HG03521 (cell line): ENCODE data around the gene GPR89A.
"Not testable (repeated sequence)": the region's sequence is repeated elsewhere in the genome, so short reads cannot be mapped to it uniquely, and the experiment has no call there.

Experiments used
- ATAC-seq: cut with Tn5 transposase; IDR thresholded peaks from one replicate; pipeline ENCODE4 v1.9.1; 2021; ENCODE audit warnings: mild to moderate bottlenecking, moderate library complexity; ENCODE audit not compliant: unreplicated experiment

Gene GPR89A

DNA sequence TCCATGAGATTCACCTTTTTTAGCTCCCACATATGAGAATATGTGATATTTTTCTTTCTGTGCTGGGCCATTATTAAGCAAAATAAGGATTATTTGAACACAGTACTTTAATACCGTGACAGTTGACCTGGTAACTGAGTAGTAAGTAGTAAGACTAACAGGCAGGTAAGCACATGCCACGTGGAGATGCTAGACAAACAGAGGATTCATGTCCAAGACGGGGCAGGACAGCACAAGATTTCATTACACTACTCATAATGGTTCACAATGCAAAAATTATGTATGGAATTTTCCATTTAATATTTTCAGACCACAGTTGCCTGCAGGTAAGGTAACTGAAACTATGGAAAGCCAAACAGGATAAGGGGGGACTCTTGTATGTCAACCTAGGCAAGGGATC is 77.1 kb downstream of the GPR89A start:
- not testable (repeated sequence) for ATAC-seq

DNA sequence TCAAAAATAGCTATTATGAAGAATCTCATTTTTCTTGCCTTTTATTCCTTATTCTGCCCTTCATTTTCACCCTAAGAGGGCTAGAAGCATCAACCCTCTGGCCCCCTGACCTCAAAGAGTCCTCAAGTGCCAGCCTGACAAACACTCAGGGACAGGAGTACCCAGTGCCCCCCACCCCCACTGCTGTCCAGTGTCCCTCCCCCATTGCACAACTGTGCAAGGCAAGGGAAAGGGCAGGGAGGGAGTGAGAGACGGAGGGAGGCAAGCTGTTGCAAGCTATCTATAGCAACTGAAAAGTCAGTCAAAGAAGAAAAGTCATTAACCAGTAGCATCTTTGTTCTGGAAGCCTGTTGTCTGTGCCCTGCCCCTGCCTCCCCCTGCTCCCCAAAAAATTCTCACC is 78.3 kb downstream of the GPR89A start:
- ATAC-seq: not testable (repeated sequence)

DNA sequence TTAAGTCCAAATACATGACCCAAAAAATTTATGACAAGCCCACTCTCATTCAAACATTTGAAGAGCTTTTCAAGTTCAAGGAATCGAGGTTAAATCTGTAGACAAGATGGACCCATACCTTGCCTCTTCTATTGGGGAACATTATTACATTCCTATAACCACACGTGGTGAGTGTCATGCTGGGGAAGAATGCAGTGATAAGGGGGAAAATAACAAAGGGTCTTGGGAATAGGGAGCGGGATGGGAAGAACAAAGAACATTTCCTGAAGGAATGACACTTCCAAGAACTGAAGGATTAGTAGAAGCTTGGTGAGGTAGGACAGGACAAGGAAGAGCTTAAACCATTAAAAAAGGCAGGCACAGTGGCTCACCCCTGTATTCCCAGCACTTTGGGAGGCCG is 80.5 kb downstream of the GPR89A start:
- no peak for ATAC-seq

DNA sequence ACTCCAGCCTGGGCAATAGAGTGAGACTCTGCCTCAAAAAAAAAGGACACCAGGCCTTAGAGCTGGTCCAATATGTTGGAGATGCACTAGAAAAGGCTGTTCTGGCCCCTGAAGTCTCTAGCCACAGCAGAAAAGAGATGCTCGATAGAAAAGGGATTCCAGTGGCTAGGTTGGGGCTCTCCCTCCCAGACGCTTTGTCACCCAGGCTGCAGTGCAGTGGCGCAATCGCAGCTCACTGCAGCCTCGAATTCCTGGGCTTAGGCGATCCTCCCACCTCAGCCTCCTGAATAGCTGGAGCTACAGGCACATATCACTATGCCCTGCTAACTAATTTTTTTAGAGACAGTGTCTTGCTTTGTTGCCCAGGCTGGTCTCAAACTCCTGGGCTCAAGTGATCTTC is 81.1 kb downstream of the GPR89A start:
- ATAC-seq: no peak

DNA sequence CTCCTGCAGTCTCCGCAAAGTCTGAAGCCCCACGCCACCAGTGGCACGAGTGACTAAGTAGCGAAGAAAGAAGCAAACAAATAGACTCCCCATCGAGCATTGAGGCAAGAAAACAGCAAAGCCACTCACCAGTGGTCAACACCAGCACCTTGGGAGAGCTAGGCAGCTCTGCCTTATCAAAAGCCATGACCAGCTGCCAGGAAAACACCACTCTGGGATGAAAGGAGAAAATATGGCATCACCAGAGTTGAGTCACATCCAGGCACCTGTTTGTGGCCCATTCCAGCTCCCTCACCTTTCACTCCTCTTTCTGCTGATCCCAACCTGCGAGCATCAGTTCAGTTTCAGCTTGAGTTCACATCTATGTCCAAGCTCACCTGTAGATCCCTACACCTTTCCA is 82.1 kb downstream of the GPR89A start:
- ATAC-seq: no peak

DNA sequence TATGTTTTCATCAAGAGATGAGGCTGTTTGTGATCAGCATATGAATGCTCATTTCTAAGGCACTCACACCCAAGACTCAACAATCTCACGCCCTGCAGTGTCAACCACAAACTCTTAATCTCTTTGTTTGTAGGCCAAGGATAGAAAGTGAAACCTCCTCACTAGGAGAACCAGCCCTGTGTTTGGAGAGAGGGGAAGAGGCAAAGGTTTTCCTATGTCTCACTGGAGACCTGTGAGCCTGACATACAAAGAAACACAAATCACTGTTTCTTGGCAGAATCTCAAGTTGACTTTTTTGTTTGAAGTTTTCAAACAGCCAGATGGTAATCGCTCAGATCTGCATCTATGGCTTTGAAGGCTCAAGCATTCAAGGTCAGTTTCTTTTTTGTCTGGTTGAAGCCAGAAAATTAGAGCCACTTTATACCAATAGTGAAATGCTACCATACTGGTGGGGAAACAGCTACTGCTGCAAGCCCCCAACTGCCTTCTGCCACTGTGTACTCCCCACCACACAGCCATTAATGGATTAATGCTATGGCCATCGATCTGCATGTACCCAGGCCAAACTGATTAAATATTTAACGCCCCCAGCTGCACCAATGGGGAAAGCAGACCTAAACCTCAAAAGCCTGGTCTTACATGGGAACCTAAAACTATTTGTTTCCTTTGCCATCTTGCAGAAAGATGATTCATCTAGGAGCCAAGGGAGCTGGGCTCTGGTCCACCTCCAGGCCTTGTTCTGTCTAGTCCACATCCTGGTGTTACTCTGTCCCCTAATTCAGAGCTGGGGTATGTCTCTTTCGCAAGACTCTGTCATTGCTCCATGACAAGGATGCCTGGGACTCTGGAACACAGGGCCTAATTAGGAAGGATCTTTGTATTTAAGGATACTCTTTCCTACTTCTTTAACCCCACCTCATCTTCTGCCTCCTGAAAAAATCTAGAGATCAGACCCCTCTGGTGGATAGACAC is 83.1 kb downstream of the GPR89A start:
- no peak for ATAC-seq

DNA sequence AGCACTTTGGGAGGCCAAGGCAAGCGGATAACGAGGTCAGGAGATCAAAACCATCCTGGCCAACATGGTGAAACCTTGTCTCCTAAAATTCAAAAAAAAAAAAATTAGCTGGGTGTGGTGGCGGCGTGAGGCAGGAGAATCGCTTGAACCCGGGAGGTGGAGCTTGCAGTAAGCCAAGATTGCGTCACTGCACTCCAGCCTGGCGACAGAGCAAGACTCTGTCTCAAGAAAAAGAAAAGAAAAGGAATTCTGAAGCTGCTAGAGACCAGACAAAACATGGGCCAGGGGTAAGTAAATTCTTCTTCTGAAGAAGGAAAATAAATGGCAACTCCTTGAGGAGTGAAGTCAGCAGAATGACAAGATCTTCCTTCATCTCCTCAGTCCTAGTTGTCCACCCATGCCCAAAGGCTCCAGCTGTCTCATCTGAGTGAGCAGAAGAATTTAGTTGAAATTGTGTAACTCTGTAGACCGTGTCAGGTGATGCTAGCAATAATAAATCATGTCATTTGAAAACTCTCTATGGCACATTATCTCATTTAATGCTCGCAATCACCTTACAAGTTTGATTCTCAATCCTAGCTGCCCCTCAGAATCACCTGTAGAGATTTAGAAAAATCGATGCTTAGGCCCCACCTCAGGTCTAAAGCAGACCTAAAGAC is 85.1 kb downstream of the GPR89A start:
- no peak for ATAC-seq

DNA sequence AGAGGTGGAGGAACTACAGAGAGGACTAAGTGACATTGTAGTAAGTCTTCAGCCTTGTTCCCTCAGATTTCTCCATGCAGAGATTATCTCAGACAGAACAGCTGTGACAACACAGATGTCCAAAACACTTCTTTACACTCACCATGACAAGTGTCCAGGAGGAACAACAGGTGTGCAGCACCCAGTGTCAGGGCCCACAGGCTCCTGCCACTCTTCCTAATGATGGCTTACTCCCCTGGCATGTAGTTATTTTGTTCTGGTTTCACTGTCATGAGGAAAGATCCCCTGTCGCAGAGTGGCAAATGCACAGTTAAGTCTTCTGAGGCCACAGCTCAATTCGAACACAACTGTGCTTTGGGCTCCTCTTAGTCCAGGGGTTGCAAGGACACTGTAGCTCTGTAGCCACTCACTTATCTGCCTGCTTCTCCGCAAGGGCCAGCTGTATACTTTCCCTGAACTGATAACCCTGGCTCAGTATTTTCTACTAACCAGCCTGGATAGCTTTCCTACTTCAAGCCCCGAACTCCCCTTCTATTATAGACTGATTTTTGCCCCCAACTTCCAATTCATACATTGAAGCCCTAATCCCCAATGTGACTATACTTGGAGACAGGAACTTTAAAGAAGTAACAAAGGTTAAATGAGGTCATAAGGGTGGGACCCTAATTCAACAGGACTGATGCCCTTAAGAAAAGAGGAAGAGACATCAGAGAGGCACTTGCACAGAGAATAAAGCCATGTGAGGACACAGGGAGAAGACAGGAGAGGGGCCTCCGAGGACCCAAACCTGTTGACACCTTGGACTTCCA is 88.2 kb downstream of the GPR89A start:
- no peak for ATAC-seq

DNA sequence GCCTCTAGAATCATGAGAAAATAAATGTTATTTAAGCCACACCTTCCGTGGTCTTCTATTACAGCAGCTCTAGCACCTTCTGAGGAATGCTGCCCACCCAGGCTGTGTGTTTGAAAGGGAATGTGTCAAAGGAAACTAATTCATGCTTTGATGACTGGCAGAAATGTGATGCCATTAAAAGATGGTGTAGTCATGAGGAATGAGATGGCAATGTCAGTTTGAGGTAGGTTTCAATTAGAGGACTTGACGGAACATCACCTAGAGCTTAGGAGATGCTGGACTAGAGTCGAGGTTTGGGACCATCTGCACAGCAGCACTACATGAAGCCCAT is 88.8 kb downstream of the GPR89A start:
- ATAC-seq: no peak

DNA sequence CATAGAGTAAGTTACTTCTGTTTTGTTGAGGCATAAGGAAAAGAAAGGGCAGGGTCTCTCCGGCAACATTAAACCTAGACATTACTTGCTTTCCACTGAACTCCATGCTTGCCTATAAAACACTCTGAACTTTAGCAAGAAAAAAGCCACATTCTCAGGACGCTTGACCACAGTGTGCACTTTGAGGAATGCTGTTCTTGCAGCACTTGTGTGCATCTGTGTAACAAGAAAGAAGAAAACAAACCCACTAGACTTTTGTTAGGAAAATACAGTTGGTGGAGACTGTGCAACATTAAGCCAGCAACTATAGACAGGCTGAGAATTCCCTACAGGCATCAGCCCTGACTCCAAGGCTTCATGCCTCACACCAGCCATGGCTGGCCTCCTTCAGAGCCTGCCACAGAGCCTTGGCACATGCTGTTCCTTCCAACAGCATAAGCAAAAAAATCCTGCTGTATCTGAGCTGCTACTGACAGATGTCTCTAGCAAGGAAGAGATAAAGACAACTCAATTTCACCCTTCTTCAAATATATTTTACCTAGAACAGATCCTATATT is 93.6 kb downstream of the GPR89A start:
- no peak for ATAC-seq

DNA sequence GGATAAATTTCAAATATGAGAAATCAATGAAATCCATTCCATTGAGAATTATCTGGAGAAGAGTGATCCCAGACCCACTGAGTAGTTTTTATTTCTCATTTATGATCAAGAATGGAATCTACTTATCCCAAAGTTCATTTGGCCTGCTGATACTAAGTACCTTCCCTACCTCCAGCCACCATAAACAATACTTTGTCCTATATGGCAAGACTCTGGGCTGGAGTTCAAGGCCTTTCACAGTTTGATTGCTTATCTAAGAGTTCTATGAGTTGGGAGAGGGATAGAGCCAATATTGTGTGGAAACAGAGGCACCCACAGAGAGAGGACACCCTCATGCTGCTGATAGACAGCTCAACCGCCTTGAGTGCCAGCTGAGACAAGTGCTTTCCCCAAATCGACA is 94.3 kb downstream of the GPR89A start:
- no peak for ATAC-seq

DNA sequence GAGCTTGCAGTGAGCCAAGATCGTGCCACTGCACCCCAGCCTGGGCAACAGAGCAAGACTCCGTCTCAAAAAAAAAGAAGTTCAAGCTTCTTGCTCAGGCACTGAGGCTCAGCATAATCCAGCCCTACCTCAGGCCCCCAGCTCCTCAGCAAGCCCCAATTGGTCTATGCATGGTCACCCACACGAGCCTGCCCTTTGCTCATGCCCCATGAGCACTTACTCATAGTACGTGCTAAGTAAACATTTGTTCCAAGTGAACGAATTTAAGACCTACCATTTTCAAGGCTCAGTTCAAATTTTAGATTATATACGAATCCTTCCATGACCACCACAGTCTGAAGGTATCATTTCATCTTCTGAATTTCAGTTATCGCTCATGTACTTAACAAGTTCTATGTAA is 95.0 kb downstream of the GPR89A start:
- ATAC-seq: no peak

DNA sequence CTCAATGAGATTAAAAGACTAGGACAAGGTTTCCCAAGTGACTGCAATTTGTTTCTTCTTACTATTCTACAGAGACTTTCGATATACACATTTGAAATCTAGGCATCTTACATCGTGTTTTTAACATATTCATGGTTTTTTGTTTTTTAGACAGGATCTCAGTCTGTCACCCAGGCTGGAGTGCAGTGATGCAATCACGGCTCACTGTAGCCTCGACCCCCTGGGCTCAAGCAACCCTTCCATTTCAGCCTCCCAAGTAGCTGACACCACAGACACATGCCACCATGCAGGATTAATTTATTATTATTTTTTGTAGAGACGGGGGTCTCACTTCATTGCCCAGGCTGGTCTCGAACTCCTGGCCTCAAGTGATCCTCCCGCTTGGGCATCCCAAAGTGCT is 97.8 kb downstream of the GPR89A start:
- ATAC-seq: no peak

DNA sequence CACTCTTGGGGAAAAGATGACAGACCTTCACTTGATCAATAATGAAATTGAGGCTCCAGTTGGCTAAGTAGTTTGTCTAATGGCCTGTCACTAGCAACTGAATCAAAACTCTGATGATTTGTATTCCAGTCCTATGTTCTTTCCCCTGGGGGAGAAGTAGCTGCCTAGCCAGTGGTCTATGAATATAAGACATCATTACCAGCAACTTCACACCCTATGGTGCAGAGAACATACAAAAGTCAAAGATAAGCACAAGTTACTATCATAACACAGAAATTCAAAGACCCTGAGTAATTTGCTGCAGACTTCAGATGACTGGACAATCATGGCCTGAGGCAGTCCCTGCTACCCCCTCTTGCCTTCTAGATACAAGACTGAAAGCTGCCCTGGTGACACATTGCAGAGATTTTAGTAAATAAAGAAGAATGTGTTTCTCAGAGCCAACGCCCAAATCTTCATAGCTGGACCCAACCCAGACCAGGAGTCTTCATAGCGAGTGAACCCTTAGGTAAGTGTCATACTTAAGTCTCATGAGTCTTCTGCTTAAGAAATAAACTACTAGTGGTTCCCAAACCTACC is 98.4 kb downstream of the GPR89A start:
- no peak for ATAC-seq

DNA sequence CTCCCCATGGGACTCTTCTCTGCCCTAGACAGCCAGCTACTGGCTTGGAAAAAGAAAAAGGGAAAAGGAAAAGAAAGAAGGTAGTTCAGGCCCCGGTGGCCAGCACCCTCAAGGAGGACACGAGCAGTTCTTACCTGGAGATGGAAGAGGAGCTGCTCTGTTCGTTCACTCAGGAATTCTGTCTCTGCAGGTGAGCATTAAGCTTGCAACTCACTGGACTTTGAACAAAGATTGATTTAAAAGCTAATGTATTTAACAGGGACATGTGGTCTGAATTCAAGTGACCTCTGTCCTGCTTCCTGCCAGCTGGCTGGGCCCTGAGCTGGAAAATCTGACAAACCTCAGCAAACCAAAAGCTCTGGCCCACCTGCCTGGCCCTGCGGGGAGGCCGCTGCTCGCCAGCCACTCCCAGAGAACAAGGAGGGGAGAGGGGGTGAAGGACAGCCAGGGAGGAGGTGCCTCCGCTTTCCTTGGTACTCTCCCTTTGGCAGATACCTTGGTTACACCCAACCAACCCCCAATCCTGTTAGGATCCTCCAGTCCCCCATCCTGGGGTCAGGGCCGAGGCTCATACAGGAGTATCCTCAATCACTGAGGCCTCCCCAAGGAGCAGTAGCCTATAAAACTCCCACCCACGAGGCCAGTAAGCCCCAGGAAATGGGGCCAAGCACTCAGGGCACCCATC is 99.5 kb downstream of the GPR89A start, which contains the start of gene PDZK1:
Gene PDZK1 (minus strand): TSS at position 186 of the 685 bp plus-strand sequence. CDS start 19,347 bp downstream, outside the sequence.
- ATAC-seq: no peak

DNA sequence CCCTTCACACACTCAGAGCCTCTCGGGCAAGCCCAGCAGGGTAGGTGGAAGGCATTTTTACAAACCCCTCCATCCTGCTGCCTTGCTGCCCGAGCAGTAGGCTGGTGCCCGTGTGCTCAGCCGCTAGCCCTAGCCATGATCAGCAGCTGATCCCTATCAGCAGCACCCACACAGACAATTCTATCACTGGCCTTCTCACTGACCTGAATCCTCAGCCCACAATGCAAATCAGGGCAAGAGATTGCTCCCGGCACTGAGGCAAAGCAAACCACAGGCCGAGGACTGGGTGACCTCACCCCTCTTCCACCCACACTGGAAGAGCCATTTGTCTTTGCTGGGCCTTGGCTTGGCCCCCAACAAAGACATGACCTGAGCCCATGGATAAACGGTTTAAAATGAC is 100.3 kb downstream of the GPR89A start:
- no peak for ATAC-seq

DNA sequence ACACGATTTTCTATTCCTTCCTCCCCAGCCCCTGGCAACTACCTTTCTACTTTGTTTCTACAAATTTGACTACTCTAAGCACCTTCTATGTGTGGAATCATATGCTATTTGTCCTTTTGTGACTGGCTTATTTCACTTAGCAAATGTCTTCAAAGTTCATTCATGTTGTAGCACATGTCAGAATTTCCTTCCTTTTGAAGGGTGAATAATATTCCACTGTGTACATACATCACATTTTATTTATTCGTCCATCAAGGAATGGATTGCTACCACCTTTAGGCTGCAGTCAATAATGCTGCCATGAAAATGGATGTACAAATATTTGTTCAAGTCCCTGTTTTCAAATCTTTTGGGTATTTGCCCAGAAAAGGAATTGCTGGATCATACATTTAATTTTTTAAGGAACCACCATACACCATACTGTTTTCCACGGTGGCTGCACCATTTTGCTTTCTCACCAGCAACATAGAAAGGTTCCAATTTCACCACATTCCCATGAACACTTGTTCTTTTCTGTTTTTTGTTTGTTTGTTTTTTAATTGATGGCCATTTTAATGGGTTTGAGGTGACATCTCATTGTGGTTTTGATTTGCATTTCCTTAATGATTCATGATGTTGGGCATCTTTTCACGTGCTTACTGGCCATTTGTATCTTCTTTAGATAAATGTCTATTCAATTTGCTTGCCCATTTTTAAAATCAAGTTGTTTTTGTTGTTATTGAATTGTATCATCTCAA is 102.7 kb downstream of the GPR89A start:
- ATAC-seq: no peak

DNA sequence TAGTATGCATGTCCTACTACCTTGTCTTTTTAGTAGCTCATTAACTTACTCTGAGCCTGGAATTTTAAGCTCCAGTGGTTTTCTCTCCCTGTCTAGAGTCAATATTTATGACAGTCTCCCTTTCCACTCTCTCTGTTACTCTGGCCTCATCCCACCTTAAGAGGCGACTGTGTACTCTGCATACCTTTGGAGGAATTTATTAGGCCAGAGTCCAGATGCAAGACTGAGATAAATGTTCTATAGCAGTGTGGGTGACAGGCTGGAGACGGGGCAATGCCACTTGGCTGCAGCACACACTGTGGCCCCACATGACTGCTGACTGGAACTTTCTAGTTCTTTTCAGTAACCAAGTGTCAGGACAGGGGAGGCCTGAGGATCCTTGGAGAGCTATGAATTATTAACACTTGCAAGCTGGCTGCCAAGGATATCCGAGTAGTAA is 103.4 kb downstream of the GPR89A start:
- no peak for ATAC-seq

DNA sequence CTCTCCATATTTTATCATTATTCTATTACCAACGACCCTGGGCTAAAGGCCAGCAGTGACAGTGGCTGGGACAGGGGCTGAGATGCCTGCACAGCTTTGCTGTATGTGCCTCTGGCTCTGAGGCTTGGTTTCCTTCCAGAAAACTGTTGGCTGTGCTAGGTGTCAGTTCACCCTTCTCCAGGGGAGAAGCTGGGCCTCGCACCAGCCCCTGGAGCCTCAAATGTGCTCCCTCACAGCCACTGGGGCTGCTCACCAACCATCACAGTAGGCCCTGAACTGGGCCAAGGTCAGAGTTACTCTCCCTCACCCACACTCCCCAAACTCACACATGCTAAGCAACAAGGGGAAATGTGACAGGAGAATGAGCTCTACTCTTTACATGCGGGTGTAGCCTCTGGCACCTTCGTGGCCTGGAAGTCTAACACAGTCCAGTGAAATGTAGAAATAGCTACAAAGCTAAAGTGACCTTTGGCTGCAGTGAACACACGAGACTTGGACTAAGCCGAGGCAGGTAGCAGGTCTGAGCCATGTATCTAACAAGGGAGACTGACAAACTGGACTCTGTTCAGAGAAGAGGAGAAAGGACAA is 106.8 kb downstream of the GPR89A start:
- ATAC-seq: no peak
